ENCODE measurements around the gene MYBPC1.

The MYBPC1 gene

DNA sequence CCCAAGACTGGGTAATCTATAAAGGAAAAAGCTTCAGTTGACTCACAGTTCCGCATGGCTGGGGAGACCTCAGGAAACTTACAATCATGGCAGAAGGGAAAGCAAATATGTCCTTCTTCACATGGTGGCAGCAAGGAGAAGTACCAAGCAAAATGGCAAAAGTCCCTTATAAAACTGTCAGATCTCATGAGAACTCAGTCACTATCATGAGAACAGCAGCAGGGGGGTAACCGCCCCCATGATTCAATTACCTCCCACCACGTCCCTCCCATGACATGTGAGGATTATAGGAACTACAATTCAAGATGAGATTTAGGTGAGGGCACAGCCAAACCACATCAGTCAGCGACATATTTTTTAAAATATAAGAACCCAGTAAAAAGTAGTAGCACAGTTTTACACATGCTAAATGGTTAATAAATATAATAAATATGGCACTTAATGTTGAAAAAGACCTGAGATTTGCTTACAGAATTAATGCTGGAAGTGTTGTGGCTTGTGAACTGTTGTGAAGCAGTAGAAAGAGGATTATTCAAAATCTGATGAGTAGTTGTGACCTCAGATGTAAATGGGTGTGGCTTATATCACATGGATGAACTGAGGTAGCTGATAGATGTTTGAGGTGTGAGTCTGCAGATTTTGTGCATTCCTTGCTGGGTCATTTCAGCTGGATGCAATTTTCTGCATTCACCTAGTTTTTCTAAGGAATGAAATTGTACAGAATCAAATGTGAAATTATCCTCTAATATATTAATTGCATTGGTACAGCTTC lies 55.8 kb downstream of the MYBPC1 start:
- Histone ChIP-seq H2AFZ (ENCODE audit: low read length) (no peak overlapping the region), H3K4me3 (ENCODE audit: low read length, poor library complexity, severe bottlenecking) (no peak overlapping the region), H3F3A (ENCODE audit: low read depth) (no peaks in the 10 kb centered on the region), H3K9me3 (ENCODE audit: insufficient read depth, low read depth, low read length) (no peaks in the 10 kb centered on the region), H3K79me2 (ENCODE audit: insufficient read depth, low read length) (no peaks in the 10 kb centered on the region), H3K9ac (ENCODE audit: low read depth, low read length, poor library complexity, severe bottlenecking) (no peak overlapping the region), H3K27me3 (ENCODE audit: insufficient read depth, low read length, poor library complexity, severe bottlenecking) (no peaks in the 10 kb centered on the region), H3K4me2 (ENCODE audit: low read depth, low read length, poor library complexity, severe bottlenecking) (no peak overlapping the region), H3K4me1 (ENCODE audit: insufficient read depth, low read length, poor library complexity, severe bottlenecking) (no peaks in the 10 kb centered on the region), H3K36me3 (ENCODE audit: insufficient read depth, low read length) (no peaks in the 10 kb centered on the region), H4K20me1 (ENCODE audit: insufficient read depth, low read length, poor library complexity, severe bottlenecking) (no peaks in the 10 kb centered on the region), H3K9me2 (replicated peaks; ENCODE audit: low read depth, low read length) (no peaks in the 10 kb centered on the region)
- no peak for TF ChIP-seq EZH2phosphoT487 (IDR thresholded peaks at IDR 0.05; ENCODE audit: borderline replicate concordance)
- TF ChIP-seq, protein P1, sequence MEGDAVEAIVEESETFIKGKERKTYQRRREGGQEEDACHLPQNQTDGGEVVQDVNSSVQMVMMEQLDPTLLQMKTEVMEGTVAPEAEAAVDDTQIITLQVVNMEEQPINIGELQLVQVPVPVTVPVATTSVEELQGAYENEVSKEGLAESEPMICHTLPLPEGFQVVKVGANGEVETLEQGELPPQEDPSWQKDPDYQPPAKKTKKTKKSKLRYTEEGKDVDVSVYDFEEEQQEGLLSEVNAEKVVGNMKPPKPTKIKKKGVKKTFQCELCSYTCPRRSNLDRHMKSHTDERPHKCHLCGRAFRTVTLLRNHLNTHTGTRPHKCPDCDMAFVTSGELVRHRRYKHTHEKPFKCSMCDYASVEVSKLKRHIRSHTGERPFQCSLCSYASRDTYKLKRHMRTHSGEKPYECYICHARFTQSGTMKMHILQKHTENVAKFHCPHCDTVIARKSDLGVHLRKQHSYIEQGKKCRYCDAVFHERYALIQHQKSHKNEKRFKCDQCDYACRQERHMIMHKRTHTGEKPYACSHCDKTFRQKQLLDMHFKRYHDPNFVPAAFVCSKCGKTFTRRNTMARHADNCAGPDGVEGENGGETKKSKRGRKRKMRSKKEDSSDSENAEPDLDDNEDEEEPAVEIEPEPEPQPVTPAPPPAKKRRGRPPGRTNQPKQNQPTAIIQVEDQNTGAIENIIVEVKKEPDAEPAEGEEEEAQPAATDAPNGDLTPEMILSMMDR (conservative IDR thresholded peaks at IDR 0.05; ENCODE audit: low read length), result no peak

GRCh38 chr12:101653030-101653429 lies 58.3 kb downstream of the MYBPC1 start:
- Histone ChIP-seq H2AFZ (ENCODE audit: low read length) (no peak overlapping the region), H3K9me3 (ENCODE audit: insufficient read depth, low read depth, low read length) (no peaks in the 10 kb centered on the region), H3K4me2 (ENCODE audit: low read depth, low read length, poor library complexity, severe bottlenecking) (no peak overlapping the region), H3K9ac (ENCODE audit: low read depth, low read length, poor library complexity, severe bottlenecking) (no peak overlapping the region), H3K27me3 (ENCODE audit: insufficient read depth, low read length, poor library complexity, severe bottlenecking) (no peaks in the 10 kb centered on the region), H3K79me2 (ENCODE audit: insufficient read depth, low read length) (no peaks in the 10 kb centered on the region), H4K20me1 (ENCODE audit: insufficient read depth, low read length, poor library complexity, severe bottlenecking) (no peaks in the 10 kb centered on the region), H3F3A (ENCODE audit: low read depth) (no peaks in the 10 kb centered on the region), H3K4me1 (ENCODE audit: insufficient read depth, low read length, poor library complexity, severe bottlenecking) (no peaks in the 10 kb centered on the region), H3K36me3 (ENCODE audit: insufficient read depth, low read length) (no peaks in the 10 kb centered on the region), H3K9me2 (replicated peaks; ENCODE audit: low read depth, low read length) (no peaks in the 10 kb centered on the region), H3K4me3 (ENCODE audit: low read length, poor library complexity, severe bottlenecking) (no peak overlapping the region)
- TF ChIP-seq, protein P1 (conservative IDR thresholded peaks at IDR 0.05; ENCODE audit: low read length), result no peak
- TF ChIP-seq EZH2phosphoT487 (IDR thresholded peaks at IDR 0.05; ENCODE audit: borderline replicate concordance), result no peak

GRCh38 chr12:101653503-101653902 lies 58.7 kb downstream of the MYBPC1 start:
- TF ChIP-seq, protein P1 (conservative IDR thresholded peaks at IDR 0.05; ENCODE audit: low read length), result no peak
- TF ChIP-seq EZH2phosphoT487 (IDR thresholded peaks at IDR 0.05; ENCODE audit: borderline replicate concordance), result no peak
- H3K9me3 ChIP-seq (ENCODE audit: insufficient read depth, low read depth, low read length), result no peaks in the 10 kb centered on the region
- H3K79me2 ChIP-seq (ENCODE audit: insufficient read depth, low read length), result no peaks in the 10 kb centered on the region
- H2AFZ ChIP-seq (ENCODE audit: low read length), result no peak overlapping the region
- H3K9me2 ChIP-seq (replicated peaks; ENCODE audit: low read depth, low read length), result no peaks in the 10 kb centered on the region
- H3K4me2 ChIP-seq (ENCODE audit: low read depth, low read length, poor library complexity, severe bottlenecking), result no peak overlapping the region
- no peaks in the 10 kb centered on the region for H3K36me3 ChIP-seq (ENCODE audit: insufficient read depth, low read length)
- no peaks in the 10 kb centered on the region for H3K27me3 ChIP-seq (ENCODE audit: insufficient read depth, low read length, poor library complexity, severe bottlenecking)
- no peaks in the 10 kb centered on the region for H3F3A ChIP-seq (ENCODE audit: low read depth)
- H3K4me3 ChIP-seq (ENCODE audit: low read length, poor library complexity, severe bottlenecking), result no peak overlapping the region
- no peaks in the 10 kb centered on the region for H3K4me1 ChIP-seq (ENCODE audit: insufficient read depth, low read length, poor library complexity, severe bottlenecking)
- H3K9ac ChIP-seq (ENCODE audit: low read depth, low read length, poor library complexity, severe bottlenecking), result no peak overlapping the region
- no peaks in the 10 kb centered on the region for H4K20me1 ChIP-seq (ENCODE audit: insufficient read depth, low read length, poor library complexity, severe bottlenecking)
